AG10803 (cell line): Measurements from ENCODE around the gene OIP5.

ENCODE experiments used
- DNase-seq: peaks from one replicate; pipeline ENCODE4 v3.0.0; 2010; ENCODE audit warnings: low read depth
- H3K4me3 ChIP-seq: 2 replicates; pipeline ENCODE4 v1.5.1; 2011; ENCODE audit warnings: mild to moderate bottlenecking, low read length, control low read depth
- TF ChIP-seq, protein P1 (sequence below): conservative IDR thresholded peaks from 2 replicates; pipeline ENCODE4 v1.5.1; 2011; ENCODE audit warnings: mild to moderate bottlenecking, low read length, control low read depth, inconsistent platforms

Gene OIP5

DNA sequence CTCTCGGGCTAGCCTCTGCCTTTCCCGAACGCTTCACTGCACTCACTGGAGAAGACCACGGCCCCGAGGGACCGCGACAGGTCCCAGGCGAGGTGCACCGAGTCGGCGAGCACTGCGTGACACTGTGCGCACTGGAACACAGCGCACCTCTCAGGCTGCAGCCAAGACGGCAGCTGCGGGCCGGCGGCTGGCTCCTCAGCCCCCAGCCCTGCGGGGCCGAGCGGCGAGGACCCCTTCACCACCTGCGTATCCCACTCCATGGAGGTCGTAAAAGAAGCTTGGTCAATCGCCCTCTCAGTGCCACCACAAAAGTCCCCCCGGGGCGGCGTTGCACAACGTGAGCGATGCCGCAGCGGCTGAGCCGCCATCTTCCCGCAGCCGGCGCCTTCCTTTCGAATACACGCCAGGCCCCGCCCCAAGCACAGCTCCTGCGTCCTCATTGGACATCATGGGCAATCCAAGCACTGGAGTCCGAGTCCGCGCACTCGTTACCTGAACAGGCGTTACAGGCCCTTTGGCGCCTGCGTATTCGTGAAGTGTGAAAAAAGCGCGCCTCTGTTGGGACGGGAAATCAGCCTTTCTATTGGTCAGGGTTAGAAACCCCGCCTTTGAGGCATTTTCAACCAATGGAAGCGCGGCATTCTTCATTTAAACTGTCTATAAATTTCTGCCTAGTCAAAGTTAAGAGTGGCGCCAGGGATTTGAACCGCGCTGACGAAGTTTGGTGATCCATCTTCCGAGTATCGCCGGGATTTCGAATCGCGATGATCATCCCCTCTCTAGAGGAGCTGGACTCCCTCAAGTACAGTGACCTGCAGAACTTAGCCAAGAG is at the start of gene OIP5, which contains the start of gene NUSAP1:
TSS of gene OIP5 (minus strand) at position 398 of the 832 bp plus-strand sequence. CDS start at position 368, 30 bp downstream.
TSS of gene NUSAP1 (plus strand) at position 688 of the 832 bp plus-strand sequence. CDS start at position 765, 77 bp downstream.
- peak within 1 kb of the TSS; percentile 98 for H3K4me3 ChIP-seq
- DNase-seq, result peak; percentile 99
- TF ChIP-seq, protein P1, sequence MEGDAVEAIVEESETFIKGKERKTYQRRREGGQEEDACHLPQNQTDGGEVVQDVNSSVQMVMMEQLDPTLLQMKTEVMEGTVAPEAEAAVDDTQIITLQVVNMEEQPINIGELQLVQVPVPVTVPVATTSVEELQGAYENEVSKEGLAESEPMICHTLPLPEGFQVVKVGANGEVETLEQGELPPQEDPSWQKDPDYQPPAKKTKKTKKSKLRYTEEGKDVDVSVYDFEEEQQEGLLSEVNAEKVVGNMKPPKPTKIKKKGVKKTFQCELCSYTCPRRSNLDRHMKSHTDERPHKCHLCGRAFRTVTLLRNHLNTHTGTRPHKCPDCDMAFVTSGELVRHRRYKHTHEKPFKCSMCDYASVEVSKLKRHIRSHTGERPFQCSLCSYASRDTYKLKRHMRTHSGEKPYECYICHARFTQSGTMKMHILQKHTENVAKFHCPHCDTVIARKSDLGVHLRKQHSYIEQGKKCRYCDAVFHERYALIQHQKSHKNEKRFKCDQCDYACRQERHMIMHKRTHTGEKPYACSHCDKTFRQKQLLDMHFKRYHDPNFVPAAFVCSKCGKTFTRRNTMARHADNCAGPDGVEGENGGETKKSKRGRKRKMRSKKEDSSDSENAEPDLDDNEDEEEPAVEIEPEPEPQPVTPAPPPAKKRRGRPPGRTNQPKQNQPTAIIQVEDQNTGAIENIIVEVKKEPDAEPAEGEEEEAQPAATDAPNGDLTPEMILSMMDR, result no peak

DNA sequence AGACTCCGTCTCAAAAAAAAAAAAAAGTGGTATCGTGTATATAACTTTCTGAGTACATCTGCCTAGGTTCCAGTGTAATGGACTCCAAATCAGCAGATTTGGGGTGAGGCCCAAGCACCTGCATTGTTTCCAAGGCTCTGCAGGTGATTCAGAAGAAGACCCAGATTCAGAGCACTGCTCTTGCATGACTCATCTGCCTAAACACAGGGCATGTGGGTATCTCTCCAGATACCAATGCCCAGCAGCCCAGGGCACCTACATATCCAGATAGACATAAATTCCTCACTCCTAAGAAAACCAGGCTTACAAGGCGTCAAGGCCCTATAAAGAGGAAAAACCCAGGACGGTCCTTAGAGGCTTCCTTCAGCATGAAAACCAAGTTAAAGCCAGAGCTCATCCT is 45.6 kb upstream of the OIP5 start:
- TF ChIP-seq, protein P1, result no peak
- no peak for DNase-seq
- no peak overlapping the region for H3K4me3 ChIP-seq

- no peak for DNase-seq
- TF ChIP-seq, protein P1, result no peak
- no peak overlapping the region for H3K4me3 ChIP-seq
Observed at GRCh38 chr15:41367418-41367817, 35.0 kb upstream of the OIP5 start.

DNA sequence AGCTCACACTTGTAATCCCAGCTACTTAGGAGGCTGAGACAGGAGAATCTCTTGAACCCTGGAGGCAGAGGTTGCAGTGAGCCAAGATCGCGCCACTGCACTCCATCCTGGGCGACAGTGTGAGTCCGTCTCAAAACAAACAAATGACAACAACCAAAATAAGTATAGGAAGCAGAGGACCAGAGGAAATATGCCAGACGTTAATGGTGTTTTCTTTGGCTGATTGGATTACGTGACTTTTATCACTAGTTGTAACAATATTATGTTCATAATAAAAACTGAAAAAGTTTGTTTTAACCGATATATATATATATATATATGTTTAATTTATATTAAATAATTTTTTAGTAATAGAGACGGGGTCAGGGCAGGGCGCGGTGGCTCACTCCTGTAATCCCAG is 22.0 kb upstream of the OIP5 start:
- TF ChIP-seq, protein P1, result no peak
- no peak for DNase-seq
- no peak overlapping the region for H3K4me3 ChIP-seq

DNA sequence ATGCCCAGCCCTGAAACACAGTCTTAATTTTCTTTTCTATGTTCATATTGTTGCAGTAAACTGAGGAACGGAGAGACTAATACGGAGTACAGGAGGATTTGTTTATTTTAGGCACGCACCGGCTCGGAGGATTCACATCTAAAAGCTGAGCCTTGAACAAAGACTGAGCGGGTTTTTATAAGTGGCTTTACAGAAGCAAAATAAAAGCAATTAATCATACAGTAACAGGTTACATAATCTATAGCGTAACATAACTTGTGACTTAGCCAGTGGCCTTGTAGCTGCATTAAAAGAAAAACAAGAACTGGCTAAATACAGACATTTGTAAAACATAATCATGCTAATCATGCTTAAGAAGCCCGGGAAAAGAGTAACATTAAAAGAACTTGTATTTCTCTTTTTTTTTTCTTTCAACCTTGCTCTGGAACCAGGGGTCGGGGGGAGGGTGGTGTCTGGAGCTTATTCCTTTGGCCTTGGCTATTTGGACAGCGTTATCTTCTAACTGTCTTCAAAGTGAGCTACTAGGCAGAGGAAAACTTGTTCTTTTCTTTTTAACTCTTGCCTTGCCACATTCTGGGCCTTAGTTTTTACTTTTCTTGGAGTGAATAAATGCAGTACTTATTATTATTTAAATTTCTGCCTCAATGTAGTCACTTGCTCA is 17.8 kb upstream of the OIP5 start:
- DNase-seq, result no peak
- TF ChIP-seq, protein P1, result no peak
- no peak overlapping the region for H3K4me3 ChIP-seq

DNA sequence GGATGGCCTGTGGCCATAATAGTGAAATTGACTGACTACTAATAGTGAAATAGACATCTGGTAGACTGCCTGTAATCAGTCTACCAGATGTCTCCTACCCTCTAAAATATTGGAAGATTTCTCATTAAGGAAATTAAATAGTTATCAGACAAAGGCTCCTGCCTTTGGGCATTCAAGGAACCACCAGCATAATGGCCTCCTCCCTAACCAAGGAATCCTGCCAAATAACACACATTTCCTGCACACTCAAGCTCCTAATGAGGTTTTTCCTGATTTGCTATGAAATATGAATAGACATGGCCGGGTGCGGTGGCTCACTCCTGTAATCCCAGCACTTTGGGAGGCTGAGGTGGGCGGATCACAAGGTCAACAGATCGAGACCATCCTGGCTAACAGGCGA is 14.8 kb upstream of the OIP5 start:
- TF ChIP-seq, protein P1, result no peak
- no peak for DNase-seq
- no peak overlapping the region for H3K4me3 ChIP-seq

- no peak for DNase-seq
- TF ChIP-seq, protein P1, result no peak
- H3K4me3 ChIP-seq, result no peak overlapping the region
Observed at GRCh38 chr15:41341519-41341918, 9.1 kb upstream of the OIP5 start.
